HG03108 (cell line): Measurements from ENCODE around the gene DIP2C.
"Not testable (repeated sequence)": the region's sequence is repeated elsewhere in the genome, so short reads cannot be mapped to it uniquely, and the experiment has no call there.

Source experiments
- ATAC-seq: cut with Tn5 transposase; IDR thresholded peaks from one replicate; pipeline ENCODE4 v1.9.1; 2021; ENCODE audit warnings: moderate library complexity; ENCODE audit not compliant: unreplicated experiment

The DIP2C gene

DNA sequence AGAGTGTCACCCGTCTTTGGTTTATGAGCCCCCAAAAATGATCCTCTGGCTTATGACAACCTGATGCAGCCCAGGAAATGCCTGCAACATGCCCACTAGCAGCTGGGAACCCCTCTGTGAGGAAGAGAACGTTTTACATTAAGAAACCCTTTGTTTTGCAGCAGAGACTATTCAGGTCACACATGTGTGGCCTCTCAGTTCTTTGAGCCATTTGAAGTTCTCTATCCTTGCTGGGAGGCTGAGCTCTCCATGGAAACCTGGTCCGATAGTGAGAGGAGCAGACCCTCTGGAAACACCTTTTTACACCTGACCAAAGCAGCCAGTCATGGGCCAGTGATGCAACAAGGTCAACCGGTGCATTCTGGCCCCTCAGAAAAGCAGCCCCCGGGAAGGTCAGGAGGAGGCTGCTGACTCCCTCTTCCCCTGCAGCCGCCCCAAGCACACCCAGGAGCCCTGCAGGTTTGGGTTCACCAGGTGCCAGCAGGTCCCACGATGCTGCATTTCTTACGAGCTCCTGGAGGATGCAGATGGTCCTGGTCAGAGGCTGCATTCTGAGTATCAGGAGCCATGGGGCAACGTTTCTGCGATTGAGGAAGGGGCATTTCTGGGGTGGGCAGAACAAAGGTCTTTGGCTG is 419.9 kb downstream of the DIP2C start:
- ATAC-seq, result no peak

DNA sequence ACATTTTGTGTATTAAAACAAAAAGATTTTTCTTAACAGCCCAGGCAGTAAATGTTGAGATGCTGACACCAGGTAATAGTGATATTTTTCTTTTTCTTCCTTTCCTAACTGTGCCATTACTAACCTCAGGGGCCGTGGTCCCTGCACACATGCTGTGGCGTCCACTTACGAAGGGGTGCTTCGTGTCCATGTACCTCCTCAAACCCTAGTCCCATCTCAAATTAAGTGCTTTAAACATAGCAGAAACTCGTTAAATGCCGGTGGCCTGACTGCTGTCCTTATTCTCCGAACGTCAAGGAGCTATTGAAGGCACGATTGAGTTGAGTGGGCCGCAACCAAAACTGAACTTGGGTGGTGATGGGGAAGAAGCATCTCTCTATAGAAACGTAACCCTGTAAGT is 421.8 kb downstream of the DIP2C start:
- no peak for ATAC-seq

DNA sequence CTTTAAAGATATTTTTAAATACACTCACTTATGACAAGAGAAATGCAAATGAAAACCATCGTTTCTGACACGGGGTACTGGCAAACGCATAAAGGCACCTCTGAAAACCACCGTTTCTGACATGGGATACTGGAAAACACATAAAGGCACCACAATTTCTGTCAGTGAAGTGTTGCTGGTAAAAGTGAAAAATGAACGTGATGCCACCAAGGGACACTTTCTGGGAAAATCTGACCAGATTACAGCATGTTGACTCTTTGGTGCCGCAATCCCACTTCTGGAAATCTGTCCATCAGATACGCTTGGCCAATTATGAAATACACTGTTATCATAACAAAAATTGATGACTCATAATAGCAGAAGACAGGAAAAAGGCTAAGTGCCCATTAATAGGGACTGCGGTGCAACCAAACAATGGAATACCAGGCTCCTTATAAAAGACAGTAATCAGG is 422.5 kb downstream of the DIP2C start:
- no peak for ATAC-seq

DNA sequence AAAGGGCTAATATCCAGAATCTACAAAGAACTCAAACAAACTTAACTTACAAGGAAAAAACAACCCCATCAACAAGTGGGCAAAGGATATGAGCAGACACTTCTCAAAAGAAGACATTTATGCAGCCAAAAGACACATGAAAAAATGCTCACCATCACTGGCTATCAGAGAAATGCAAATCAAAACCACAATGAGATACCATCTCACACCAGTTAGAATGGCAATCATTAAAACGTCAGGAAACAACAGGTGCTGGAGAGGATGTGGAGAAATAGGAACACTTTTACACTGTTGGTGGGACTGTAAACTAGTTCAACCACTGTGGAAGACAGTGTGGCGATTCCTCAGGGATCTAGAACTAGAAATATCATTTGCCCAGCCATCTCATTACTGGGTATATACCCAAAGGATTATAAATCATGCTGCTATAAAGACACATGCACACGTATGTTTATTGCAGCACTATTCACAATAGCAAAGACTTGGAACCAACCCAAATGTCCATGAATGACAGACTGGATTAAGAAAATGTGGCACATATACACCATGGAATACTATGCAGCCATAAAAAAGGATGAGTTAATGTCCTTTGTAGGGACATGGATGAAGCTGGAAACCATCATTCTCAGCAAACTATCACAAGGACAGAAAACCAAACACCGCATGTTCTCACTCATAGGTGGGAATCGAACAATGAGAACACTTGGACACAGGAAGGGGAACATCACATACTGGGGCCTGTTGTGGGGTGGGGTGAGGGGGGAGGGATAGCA is 423.5 kb downstream of the DIP2C start:
- ATAC-seq, result not testable (repeated sequence)

DNA sequence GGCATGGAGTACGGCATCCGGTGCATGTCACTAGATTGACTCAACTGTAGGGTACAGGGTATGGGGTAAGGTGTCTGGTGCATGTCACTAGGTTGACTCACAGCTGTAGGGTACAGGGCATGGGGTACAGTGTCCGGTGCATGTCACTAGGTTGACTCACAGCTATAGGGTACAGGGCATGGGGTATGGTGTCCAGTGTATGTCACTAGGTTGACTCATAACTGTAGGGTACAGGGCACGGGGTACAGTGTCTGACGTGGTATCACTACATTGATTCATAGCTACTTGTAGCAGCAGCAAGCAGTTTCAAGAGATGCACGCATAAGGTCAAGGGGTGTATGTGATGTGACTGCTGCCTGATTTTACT is 424.4 kb downstream of the DIP2C start:
- ATAC-seq, result not testable (repeated sequence)

DNA sequence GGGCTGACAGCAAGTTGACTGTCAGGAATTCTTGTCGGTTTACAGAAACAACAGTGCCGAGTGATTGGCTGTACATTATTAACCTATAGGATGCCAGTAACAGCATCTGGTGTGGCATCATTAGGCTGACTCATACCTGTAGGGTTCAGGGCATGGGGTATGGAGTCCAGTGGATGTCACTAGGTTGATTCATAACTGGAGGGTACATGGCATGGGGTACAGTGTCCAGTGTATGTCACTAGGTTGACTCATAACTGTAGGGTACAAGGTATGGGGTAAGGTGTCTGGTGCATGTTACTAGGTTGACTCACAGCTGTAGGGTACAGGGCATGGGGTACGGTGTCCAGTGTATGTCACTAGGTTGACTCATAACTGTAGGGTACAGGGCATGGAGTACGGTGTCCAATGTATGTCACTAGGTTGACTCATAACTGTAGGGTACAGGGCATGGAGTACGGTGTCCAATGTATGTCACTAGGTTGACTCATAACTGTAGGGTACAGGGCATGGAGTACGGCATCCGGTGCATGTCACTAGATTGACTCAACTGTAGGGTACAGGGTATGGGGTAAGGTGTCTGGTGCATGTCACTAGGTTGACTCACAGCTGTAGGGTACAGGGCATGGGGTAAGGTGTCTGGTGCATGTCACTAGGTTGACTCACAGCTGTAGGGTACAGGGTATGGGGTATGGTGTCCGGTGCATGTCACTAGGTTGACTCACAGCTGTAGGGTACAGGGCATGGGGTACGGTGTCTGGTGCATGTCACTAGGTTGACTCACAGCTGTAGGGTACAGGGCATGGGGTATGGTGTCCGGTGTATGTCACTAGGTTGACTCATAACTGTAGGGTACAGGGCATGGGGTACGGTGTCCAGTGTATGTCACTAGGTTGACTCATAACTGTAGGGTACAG is 425.1 kb downstream of the DIP2C start:
- not testable (repeated sequence) for ATAC-seq

DNA sequence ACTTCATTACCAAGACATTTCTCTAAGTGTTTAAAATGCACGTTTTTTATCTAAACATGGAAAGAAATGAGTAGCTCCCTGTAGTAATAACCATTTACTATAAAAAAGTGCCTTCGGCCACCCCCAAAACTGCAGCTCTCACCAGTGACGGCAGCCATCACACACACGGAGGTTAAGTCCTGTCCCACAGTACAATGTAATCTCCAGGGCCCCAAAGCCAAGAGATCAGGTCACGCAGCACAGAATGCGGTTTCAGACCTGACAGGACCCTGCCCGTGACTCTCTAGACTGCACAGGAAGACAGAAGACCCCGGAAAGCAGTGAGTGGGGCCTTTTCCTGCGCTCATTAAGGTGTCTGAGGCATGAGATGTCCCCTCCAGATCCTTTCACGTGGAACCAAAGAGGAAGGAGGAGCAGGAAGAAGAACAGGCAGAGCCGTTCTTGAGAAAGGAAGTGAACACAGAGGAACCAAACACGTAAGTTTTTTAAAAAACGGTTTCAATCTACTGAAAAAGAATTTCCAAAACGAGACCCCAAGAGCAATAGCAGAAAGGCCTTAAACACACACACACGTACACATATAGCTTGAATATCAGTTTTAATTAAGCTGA is 428.5 kb downstream of the DIP2C start:
- no peak for ATAC-seq

DNA sequence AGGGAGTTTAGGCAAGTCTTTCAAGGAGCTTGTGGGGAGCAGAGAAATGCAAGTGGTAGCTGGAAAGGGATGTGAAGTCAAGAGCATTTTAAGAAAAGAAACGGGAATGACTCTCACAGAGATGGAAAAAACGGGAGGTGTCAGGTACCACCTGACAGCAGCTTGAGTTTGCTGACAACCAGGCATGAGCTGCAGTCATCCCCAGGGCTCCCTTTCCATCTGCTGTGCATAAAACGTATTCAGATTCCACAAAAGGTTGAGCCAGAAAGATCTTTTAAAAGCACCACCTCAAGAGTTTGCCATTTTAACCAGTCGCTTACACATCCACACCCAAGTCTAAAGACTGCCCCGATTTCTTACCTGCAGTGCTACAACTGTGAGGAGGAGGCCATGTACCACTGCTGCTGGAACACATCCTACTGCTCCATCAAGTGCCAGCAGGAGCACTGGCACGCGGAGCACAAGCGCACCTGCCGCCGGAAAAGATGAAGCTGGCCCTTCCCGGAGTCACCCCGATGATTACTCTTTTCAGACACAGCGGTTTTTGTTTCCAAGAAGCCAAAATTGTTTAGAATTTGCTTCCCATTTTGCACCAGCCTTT is 437.4 kb downstream of the DIP2C start:
- no peak for ATAC-seq

DNA sequence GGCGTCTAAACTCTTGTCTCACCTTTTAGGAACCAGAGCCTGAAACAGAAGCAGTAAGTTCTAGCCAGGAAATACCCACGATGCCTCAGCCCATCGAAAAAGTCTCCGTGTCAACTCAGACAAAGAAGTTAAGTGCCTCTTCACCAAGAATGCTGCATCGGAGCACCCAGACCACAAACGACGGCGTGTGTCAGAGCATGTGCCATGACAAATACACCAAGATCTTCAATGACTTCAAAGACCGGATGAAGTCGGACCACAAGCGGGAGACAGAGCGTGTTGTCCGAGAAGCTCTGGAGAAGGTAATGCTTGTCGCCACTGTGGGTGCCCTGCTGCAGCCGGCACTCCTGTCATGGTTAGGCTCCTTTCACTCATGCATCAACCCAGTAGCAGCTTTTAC is 441.2 kb downstream of the DIP2C start:
- no peak for ATAC-seq

DNA sequence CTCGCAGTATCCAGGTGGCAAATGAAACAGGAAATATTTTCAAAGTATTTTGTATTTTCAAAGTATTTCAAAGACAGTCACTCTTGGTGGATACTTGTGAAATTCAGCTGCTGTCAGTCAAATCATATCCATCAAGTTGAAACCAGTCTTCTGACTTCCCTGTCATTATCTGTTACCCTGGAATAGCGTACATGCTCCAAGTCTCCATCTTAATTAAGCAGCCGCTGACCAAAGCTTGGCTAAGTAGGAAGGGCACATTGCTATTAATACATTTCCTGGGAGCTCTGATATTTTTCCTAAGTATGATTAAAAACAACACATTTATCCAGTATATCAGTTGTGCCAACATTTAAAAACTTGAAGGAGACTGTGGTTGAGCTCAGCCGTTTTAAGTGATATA is 442.0 kb downstream of the DIP2C start:
- ATAC-seq, result no peak

DNA sequence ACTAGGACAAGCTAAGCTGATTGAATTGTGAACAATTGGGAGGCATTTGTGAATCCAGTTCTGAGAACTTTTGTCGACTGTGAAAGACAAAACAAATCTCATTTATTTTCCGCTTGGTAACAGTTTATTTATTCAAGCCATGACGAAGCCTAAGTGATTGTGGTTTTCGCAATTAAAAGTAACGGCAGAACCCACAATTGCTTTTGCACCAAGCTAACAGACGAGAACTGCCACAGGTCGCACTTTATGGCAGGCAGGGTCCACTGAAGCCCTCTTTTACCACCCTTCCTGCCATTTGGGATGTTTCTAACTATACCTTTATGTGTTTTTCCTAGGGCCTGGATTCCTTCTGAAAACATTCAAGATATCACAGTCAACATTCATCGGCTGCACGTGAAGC is 443.0 kb downstream of the DIP2C start:
- no peak for ATAC-seq

DNA sequence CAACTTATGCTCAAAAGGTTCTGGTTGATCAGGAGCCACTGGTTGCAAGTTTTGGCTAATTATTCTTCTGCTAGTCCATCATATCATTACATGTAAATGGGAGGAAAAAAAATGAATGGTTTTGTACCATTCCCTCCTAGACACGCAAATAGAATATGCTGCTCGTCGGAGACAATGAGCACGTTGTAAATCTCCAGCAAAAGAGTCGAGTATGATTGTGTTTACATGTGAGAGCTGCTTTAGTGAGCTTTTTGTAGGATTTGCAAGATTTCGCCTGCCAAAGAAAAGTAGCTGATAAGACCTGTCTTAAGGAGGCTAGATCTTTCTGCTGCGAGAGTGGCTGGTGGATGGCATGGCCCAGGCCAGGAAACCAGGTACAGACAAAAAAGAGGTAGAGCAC is 445.2 kb downstream of the DIP2C start:
- no peak for ATAC-seq

DNA sequence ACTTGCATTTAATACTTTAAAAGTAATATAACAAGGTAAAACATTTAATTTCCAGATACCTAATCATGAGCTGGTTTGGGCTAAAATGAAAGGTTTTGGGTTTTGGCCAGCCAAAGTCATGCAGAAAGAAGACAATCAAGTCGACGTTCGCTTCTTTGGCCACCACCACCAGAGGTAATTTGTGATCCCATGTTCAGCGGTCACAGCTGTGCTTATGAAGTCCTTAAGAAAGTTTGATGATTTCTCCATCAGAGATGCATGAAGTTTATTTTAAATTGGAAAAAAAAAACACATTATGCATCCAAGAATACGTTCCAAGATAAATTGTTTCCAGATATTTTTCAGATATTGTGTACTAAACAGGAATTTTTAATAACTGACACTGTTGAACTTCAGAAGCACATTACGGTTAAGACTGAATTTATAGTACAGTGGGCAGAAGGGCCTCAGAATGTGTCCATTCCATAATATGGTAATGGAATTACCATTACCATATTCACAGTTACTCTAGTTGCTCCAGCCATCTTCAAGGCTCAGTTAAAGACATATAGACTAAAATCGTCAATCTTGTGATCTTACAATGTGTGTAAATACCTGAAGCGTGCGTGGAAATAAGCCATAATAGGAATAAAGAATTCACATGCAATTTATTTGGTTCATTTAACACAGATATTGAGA is 447.4 kb downstream of the DIP2C start:
- ATAC-seq, result no peak

DNA sequence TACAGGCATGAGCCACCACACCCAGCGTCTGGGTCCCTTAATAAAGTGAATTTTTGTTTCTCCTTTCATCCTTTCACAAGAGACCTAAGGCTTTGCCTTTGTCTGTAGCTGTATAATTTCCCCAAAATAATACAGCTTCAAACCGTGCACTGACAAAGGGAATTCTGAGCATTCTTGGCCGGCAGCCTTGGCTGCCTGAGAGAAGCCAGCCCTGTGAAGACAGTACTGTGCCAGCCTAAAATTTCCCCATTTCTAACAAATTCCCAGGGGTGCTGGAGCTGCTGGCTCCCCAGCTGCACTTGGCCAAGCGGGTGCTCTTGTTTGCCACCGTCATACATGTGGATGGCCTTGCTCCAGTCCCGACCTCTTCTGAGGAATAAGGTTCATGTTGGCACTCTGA is 448.0 kb downstream of the DIP2C start:
- ATAC-seq, result no peak

DNA sequence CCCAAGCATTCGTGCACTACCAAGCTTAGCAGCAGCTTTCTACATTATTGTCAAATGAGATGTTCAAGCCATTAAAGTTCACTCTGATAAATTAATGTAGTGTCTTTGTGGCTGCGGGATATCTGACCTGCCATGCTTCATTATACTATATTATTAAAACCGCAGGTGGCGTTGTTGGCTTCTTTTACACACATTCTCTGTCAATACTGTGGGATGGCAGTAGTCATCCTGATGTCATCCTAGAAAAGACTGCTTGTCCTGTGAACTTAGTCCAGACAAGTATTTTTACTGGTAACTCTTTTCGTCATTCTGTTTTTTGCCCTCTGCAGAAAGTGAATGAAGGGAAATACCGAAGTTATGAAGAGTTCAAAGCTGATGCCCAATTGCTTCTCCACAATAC is 450.4 kb downstream of the DIP2C start:
- no peak for ATAC-seq

DNA sequence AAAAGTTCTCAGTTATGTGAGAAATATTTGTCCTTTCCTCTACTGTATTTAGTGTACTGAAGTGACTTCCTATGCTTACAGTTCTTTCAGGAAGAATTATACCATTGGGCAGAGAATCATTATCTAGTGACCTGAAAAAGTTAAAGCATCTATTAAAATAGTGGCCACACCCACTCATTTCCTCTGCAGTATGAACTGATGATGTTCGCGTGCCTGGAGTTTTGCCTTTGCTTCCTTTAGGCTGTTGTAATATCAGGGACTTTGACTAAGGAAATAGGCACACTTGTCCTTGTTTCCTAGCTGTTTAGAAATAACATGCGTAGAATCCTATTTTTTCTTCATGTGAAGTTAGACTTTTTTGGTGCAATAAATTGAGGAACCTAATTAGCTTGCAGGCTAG is 453.6 kb downstream of the DIP2C start:
- ATAC-seq, result no peak

DNA sequence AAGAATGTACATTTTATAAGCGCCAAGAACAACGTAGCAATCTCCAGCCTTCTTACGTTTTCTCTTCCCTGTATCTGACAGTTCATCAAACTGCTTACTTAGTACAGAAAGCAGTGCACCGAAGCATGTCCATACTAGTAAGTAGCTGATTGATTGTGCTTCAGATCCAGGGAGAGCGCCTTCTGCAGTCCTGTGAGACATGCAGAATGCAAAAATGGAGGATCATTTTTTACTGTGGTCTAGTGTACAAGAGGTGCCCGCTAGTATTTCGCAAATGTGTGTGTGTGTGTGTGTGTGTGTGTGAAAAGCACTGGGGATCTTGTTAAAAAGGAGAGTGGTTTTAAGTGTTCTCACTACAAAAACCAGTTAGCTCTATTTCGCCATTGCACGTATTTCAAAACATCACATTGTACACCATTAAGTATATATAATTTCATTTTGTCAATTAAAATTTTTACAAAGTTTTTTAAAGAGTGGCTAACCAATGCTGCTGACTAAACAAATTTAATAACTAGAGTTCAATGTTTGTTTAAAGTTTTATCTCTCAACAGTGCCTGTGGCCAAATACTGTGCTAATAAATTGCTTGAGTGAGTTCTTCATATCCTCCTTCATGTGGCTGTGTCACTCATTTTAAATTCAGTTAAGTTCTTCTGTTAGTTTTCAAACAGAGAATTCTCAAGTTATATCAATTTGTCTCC is 454.6 kb downstream of the DIP2C start:
- no peak for ATAC-seq

DNA sequence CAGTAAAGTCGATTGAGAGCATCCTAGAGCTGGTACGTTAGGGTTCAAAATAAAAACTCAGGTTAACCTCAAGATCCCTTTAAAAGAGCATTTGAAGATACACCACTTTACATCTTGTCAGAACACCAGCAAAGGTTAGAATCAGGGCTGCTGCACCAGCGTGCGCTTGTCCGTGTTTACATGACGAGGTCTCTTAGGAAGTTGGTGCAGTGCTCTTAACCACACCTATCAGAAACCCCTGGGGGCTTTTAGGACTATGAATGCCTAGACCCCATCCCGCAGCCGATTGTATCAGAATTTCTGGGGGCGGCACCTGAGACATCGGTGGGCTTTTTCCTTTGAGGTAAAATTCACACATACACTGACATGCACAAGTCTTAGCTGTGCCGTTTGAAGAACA is 456.6 kb downstream of the DIP2C start:
- ATAC-seq, result no peak

DNA sequence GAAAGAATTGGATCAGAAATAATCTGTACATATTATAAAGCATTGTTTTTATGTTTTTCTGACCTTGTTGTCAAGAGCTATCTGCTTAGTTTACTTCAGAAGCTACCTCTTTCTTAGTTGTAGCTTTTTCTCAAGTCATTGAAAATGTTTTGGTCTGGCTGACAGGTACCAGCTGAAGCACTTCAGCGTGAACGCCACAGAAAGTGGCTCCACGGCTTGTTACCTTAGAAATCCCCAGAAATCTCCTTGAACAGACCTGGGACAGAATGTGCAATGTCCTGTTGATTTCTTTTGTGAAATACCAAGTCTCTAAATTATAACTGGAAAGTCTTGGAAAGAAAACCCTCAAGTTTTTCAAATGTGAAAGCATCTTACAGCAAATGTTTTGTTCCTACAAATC is 457.4 kb downstream of the DIP2C start:
- no peak for ATAC-seq

DNA sequence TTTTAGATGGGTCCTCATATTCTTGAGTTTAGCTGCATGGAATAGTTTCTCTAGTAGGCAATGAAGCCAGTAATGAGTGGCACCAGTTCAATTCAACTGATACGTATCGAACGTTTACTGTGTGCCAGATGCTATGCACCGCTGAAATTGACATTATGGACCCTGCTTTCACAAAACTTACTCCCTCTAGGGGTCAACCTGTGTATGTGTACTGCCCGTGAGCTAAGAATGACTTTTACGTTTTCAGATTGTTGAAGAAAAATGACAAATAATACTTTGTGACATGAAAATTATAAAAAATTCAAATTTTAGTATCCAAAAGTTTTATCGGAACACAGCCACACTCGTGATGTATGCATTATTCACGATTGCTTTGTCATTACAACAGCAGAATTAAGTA is 458.7 kb downstream of the DIP2C start:
- ATAC-seq, result no peak
